HG02642 (cell line): ENCODE data around the gene FBXO39.
"Not testable (repeated sequence)": the region's sequence is repeated elsewhere in the genome, so short reads cannot be mapped to it uniquely, and the experiment has no call there.

ENCODE experiments used
- ATAC-seq: cut with Tn5 transposase; IDR thresholded peaks from one replicate; pipeline ENCODE4 v1.9.1; 2021; ENCODE audit warnings: mild to moderate bottlenecking; ENCODE audit not compliant: unreplicated experiment, poor library complexity

The FBXO39 gene

DNA sequence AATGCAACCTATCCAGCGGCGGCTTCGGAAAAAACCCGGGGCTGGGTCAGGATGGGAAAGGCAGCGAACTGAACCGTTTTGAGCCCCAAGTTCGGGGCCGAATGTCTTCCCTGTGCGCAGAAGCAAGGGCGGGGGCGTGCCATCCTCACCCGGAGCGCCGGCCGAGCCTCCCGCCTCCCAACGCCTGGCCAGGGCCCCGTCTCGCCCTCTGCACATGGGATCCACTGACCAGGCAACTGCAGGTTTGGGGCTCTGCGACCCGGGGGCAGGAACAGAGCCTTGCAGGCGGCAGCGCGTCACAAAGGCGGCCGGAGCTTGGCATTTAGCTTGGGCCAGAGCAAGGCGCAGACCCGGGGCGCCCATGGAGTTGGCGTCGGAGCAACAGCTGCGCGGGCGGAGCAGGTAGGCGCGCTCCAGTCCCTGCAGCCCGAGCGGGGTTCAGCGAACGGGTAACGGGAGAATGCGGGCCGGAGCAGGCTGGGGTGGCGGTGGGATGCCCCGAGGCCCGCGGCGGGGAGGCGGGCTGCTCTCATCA, at the start of gene FBXO39:
FBXO39 (plus strand) TSS at position 345 of the 535 bp plus-strand sequence. CDS start 3,654 bp downstream, outside the sequence.
- ATAC-seq = no peak

DNA sequence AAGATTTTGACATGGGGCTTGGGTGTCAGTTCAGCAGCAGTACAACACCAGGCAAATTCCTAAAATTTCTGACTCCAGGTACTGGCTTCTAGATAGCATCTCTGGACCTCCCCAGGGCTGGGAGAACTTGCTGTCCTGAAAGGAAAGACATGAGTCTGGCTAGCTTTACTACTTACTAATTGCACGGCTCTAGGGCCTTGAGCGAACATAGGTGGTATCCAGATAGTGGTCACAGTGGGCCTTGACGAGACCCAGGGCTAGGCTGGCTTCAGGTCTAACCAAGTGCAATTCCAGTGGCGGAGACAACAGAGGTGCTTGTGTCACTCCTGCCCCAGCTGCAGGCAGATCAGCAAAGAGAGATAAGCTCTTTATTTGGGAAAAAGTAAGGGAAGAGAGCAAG, 46.5 kb upstream of the FBXO39 start:
- ATAC-seq = no peak

DNA sequence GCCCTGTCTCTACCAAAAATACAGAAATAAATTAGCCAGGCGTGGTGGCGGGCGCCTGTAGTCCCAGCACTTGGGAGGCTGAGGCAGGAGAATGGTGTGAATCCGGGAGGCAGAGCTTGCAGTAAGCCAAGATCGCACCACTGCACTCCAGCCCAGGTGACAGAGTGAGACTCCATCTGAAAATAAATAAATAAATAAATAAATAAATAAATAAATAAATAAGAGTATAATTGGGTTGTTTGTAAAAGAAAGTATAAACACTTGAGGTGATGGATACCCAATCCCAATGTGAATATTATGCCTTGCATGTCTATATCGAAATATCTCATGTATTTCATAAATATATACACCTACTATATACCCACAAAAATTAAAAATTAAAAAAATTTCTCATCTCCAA, 29.4 kb upstream of the FBXO39 start:
- not testable (repeated sequence) for ATAC-seq

DNA sequence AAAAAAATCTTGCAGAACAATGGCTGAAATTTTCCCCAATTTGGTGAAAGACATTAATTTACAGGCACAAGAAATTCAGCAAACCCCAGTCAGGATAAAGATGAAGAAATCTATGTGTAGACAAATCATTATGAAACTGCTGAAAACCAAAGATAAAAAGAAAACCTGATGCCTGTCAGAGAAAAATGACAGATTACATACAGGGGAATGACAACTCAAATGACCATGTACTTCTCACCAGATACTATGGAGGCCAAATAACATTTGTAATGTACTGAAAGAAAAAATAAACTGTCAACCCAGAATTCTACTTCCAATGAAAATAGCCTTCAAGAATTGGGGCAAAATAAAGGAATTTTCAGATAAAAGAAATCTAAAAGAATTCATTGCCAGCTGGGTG, 27.4 kb upstream of the FBXO39 start:
- no peak for ATAC-seq

DNA sequence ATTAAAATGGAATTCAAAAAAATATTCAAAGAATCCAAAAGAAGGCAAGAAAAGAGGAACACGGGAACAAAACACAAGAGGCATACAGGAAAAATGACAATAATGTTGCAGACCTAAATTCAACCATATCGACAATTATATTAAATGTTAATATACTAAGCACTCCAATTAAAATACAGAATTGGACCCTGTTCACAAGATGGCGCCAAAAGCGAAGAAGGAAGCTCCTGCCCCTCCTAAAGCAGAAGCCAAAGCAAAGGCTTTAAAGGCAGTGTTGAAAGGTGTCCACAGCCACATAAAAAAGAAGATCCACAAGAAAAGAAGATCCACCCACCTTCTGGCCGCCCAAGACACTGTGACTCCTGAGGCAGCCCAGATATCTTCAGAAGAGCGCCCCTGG, 26.5 kb upstream of the FBXO39 start:
- no peak for ATAC-seq

DNA sequence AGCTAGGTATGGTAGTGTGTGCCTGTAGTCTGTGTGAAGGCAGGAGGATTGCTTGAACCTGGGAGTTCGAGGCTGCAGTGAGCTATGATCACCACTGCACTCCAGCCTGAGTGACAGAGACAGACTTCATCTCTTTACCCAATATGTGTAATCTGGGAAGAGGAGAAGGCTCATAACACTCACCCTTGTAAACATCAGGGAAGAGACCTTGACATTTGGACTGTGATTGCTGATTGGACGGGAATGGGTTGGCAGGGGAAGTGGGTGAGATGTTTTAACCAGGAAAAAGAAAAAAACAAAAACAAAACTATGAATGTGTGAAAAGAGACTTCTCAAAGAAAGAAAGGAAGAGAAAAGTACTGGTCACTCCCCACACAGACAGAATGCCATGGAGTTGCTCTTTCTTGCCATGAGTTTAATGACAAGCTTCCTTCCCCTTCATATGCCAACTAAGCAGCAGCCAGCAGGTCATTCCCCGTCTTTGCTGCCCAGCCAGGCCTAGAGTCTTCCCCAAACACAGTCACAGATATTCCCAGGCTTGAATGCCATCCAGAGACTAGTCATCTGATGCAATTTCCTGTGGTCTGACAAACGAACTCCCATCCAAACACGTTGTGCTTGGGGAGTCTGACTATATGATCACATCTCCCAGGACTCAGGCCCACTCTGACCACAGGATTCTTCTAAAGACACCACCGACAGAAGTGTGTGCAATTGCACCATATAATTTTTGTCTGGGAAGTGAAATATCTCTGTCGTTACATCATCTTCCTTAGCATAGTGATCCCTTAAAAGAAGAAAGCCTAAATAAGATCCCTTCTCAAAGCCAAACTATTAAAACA, 23.7 kb upstream of the FBXO39 start:
- no peak for ATAC-seq

DNA sequence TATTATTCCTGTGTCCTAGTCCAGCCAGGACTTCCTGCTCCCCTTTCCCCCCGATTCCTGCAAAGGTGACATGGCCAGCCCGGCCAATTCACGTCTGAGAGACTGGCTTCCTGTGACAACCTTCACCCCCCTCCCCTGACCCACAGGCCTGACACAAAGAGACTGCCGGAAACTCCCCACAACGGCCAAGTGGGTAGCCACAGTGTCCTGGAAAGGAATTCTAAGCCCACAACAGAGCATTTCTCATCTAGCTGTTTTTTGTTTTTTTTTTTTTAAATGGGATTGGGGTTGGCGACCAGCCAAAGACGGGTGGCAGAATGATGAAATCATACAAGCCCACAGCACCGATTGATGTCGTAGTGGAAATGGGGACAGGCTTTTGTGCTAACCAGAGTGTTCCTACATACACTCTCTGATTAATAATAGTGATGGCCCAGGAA, 23.0 kb upstream of the FBXO39 start:
- no peak for ATAC-seq

DNA sequence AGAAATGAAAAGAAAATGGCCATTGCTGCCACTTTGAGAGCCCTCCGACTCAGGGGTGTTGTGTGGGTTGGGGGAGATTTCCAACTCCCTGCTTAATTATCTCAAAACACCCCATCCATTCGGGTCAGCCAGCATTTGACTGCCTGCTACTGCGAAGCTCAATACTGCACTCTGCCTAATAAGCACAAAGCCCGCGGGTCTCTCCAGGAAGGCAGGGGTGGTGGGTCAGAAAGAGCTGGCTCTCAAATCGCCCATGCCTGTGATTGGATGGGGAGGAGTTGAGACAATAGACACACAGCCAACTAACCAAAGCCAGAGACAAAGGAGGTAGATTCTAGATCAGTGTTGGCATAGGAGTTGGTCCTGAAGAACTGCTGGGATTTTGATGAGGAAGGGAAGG, 22.5 kb upstream of the FBXO39 start:
- no peak for ATAC-seq

DNA sequence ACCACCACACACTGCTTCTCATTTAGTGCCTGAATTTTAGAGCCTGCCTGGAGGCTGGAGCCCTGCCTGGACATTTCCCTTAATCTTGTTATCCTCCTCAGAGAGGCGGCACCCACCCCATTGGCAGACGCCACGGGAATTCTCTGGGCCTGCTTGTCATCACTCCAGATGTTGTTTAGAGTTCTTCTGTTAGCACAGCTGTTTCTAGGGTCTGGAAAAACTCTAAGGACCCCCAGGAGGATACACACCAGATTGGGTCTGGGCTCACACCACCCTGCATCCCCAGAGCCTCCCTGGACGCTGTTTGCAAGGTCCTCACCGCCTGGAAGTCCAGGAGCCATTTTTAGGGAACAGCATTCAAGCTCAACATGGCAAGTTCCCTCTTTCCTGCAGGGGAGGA, 20.7 kb upstream of the FBXO39 start:
- ATAC-seq = no peak

DNA sequence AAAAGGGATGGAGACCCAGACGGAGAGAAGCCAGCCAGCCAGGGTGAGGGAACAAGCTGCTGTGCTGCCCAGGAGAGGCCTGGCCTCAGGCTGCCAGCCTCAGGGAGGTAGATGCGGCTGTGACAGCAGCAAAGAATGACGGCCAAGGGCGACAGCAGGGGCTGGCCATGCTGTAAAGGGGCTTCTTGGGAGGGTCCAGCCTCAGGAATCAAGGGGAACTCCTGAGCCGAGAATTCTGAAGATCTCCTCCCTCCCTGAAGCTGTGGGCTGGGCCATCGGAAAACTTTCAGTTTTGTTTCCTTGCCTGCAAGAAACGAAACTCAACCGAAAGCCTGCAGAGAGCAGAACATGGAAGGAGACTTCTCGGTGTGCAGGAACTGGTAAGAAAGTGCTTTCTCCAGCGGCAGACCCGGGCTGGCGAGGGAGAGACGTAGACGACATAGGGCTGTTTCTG, 20.3 kb upstream of the FBXO39 start, which contains the start of gene XAF1:
XAF1 (plus strand) TSS at position 316 of the 454 bp plus-strand sequence; CDS start at position 349, 33 bp downstream.
- ATAC-seq = no peak

DNA sequence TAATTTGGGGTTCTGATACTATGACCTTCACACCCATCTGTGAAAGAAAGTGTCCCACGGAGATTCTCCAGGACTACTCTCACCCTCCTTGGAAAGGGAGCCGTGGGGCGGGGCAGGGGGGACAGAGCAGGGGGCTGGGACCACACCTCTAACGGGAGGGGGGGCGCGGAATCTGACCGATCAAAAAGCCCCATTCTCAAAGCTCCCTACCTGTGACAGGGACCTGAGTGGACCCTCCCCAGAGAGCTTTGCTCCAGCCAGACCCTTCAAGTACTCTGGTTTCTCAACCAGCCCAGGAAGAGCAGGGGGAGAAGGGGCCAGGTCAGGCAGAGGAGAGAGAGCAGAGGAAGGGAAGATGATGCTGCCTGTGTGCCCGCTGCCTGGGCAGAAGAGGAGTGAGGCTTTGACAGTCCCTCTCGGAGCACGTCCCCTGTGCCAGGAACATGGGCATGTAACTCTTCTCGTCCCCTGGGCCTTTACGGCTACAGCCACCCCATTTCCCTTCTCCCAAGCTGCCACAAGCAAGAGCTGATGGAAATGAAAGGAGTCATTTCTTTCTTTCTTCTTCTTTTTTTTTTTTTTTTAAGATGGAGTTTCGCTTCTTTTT, 19.5 kb upstream of the FBXO39 start:
- no peak for ATAC-seq

DNA sequence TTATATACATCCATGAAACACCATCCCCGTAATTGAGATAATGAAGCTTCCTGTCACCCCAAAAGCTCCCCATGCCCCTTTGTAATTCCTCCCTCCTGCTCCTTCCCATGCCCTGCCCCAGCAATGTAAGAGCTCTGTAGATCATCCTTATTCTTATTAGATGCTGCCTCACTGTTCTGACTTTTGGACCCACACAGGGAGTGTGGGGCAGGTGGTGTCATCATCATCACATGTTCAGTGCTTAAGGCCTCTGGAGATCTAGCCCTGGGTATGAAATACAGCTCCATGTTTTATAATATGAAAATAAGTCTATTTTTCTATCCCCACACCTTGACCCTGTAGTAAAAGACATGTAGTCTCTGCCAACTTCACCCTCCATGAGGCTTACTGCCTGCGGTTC, 18.3 kb upstream of the FBXO39 start:
- ATAC-seq = no peak

DNA sequence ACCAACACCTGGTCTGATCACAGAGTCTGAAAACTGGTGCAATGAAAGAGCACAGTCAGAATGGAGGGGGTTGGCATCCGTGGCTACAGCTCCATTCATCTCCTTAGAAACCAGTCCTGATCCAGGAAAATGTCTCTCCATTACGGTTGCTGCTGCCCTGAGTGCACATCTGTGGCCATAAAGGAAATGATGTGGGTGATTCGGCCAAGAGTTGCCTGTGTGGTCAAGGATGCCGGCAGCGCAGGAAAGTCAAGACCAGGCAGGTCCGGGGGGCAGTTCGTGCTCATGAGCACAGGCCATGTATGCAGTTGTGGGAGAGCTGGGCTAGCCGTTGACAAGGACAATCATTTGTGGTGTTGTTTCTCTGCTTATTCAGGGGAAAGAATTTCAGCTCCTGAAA, 14.2 kb upstream of the FBXO39 start:
- no peak for ATAC-seq

DNA sequence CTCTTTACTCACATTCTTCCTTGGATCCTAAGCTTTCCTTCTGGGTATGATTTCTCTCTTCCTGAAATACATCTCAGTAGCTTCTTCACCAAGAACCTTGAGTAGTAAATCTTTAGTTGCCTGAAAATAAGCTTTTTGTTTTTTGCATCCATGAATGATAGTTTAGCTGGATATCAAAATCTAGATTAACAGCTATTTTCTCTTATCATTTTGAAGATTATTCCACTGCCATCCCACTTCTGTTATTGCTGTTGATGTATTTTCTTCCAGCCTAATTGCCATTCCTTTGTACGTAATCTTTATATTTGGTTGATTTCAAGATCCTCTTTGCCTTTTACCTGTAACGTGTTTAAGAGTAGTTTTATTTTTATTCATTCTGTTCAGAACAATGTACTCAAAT, 7.6 kb upstream of the FBXO39 start:
- ATAC-seq = no peak

DNA sequence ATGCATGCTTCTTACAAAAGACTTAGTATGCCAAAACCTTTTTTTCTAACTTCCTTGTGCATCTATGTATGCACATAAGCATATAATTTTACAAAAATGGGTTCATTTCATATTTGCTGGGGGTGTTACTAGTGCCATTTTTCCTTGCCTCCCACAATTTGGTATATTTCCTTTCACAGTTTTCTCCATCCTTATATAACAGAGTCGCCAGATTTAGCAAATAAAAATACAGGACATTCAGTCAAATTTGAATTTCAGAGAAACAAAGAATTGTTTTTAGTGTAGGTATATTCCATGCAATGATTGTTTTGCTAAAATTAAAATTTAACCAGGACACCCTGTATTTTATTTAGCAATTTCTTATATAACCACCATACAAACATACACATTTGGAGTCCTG, 4.0 kb upstream of the FBXO39 start:
- no peak for ATAC-seq

DNA sequence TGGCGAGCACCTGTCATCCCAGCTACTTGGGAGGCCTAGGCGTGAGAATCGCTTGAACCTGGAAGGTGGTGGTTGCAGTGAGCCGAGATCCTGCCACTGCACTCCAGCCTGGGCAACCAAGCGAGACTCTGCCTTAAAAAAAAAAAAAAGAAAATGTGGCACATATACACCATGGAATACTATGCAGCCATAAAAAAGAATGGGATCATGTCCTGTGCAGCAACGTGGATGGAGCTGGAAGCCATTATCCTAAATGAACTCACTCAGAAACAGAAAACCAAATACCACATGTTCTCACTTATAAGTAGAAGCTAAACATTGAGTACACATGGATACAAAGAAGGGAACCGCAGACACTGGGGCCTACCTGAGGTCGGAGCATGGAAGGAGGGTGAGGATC, 1.1 kb upstream of the FBXO39 start:
- not testable (repeated sequence) for ATAC-seq

DNA sequence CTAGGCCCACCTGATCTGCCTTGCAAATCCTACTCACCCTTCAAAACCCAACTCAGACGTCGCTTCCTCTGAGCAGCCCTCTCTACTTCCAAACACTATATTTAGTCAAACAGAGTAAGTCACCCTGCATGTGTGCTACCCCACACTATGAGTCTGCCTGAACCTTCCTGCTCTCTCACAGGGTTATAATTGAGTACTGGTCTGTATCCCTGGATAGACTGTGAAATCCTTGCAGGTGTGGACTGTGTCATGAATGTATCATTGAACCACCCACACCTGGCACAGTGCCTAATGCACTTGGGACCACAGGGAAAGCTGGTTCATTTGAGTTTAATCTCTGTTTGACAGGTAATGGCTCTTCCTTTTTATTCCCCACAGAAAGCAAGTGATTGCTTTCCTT, 3.4 kb downstream of the FBXO39 start:
- no peak for ATAC-seq

DNA sequence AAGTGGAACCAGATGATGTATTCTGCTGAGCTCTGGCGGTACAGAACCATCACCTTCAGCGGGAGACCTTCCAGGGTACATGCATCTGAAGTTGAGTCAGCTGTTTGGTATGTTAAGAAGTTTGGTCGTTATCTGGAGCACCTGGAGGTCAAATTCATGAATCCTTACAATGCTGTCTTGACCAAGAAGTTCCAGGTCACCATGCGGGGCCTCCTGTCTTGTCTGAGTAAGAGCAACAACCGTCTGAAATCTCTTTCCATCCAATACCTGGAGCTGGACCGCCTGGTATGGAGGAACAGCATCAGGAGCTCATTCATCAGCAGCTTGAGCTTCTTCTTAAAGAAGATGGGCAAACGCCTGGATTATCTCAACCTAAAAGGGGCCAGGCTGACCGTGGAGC, 4.0 kb downstream of the FBXO39 start:
- no peak for ATAC-seq

DNA sequence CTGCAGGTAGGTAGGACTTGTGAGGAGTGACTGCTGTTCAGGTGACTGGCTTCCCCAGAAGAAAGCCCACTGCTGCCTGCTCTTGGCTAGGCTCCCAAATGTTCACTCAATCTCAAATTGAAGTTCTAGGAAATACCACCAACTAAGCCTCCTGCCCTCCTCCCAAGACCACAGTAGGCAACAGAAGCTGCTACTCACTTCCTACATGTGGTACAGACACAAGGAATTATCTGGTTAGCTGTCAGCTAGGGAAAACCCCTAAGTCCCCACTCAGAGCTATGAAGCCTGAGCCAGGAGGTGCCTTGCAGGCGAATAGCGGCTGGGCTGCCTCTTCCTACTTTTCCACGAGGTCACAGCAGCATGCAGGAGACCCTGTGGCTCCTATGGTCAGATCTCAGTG, 4.9 kb downstream of the FBXO39 start:
- no peak for ATAC-seq

DNA sequence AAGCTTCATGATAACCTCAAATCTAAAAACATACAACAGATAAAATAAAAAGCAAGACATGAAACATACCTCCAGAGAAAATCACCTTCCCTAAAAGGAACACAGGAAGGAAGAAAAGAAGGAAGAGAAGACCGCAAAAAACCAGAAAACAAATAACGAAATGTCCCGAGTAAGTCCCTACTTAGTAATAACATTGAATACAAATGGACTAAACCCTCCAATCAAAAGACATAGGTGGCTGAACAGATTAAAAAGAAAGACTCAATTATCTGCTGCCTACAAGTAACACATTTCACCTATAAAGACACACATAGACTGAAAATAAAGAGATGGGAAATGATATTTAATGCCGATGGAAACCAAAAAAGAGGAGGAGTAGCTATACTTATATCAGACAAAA, 6.2 kb downstream of the FBXO39 start:
- ATAC-seq = no peak

DNA sequence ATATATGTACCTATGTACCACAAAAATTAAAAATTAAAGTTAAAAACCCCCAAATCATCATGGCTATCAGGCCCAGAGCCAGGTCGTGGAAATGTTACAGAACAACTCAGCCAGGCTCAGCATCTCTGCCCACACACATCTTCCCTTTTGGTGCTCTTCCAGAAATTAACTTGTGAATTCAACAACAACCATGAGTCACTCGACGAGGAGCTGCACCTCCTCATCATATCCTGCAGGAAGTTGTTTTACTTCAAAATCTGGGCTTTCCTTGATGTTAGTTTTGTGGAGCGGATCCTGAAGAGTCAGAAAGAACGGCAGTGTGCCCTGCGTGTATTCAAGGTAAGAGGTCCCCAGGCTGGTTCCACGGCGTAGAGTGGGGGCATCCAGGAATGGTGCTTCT, 10.6 kb downstream of the FBXO39 start:
- ATAC-seq = no peak
